Natural killer cell (primary cell): Measurements from ENCODE around the gene ABCC4. TPM values are rescaled to one million over a fixed set of nuclear protein-coding genes. Genes with fewer than 3 reads are reported as not detected.

Experiments used
- ATAC-seq, 3 donors: fragments of 150-1000 bp in 2 of 3; fragments of 200-7000 bp in 1 of 3; cut with Tn5 transposase; 1 replicate in 1 of 3; 2 replicates in 2 of 3; pipeline ENCODE4 v1.10.0; 2021; ENCODE audit warnings: mild to moderate bottlenecking in 2 of 3, moderate library complexity in 2 of 3
- DNase-seq, 2 donors: peaks; one replicate each; pipeline versions ENCODE4 v3.0.0 to v3.0.0-alpha.2; 2013 to 2021; ENCODE audit warnings: mixed read lengths in 1 of 2
- H3K27ac ChIP-seq: one replicate; pipeline ENCODE4 v1.5.1; 2013; ENCODE audit warnings: mild to moderate bottlenecking, low read length
- H3K27me3 ChIP-seq: one replicate; pipeline ENCODE4 v1.6.1; 2013; ENCODE audit warnings: low read length; ENCODE audit not compliant: control insufficient read depth, insufficient read depth
- H3K36me3 ChIP-seq: one replicate; pipeline ENCODE4 v1.6.1; 2013; ENCODE audit warnings: low read length; ENCODE audit not compliant: control insufficient read depth, insufficient read depth
- H3K4me1 ChIP-seq: one replicate; pipeline ENCODE4 v1.6.1; 2013; ENCODE audit warnings: low read length; ENCODE audit not compliant: control insufficient read depth, insufficient read depth
- H3K4me3 ChIP-seq: one replicate; pipeline ENCODE4 v1.5.1; 2013; ENCODE audit warnings: low read length
- H3K9me3 ChIP-seq: one replicate; pipeline ENCODE4 v1.6.1; 2013; ENCODE audit warnings: low read length; ENCODE audit not compliant: control insufficient read depth, insufficient read depth
- H3K27ac Mint-ChIP-seq, 2 donors: one replicate each; pipeline ENCODE4 v1.8.0; 2022; ENCODE audit warnings: mild to moderate bottlenecking in 2 of 2, mixed read lengths in 2 of 2, moderate library complexity in 1 of 2
- H3K27me3 Mint-ChIP-seq, 2 donors: one replicate each; pipeline ENCODE4 v1.8.0; 2022; ENCODE audit warnings: low read depth in 2 of 2, mixed read lengths in 2 of 2
- H3K36me3 Mint-ChIP-seq: one replicate; pipeline ENCODE4 v1.8.0; 2022; ENCODE audit warnings: mixed read lengths
- H3K4me1 Mint-ChIP-seq, 2 donors: one replicate each; pipeline ENCODE4 v1.8.0; 2022; ENCODE audit warnings: mixed read lengths in 2 of 2
- H3K4me3 Mint-ChIP-seq: one replicate; pipeline ENCODE4 v1.8.0; 2022; ENCODE audit warnings: mild to moderate bottlenecking, moderate library complexity, mixed read lengths
- H3K9me3 Mint-ChIP-seq, 2 donors: one replicate each; pipeline ENCODE4 v1.8.0; 2022; ENCODE audit warnings: mixed read lengths in 2 of 2
- WGBS: methylation state at CpG from one replicate; pipeline ENCODE4 v1.1.7; 2013; ENCODE audit warnings: missing lambda C conversion rate; ENCODE audit not compliant: insufficient coverage; 5-methylcytosine and 5-hydroxymethylcytosine counted together
- intact Hi-C: fragments of 100-400 bp; cut with micrococcal nuclease; formaldehyde crosslinking; loops from one replicate; pipeline ENCODE4 v1.14.2; 2022
- total RNA-seq, 4 donors: library from RNA; stranded (reverse); fragments of 120-200 nt in 1 of 4; gene quantifications; one replicate each; pipeline versions ENCODE4 v1.2.3 to v1.2.4, GENCODE V29; 2013 to 2022
- TF ChIP-seq, protein P1 (sequence below): fragments of 200-600 bp; IDR thresholded peaks from one replicate; pipeline ENCODE4 v1.8.0; 2022; ENCODE audit warnings: antibody characterized with exemption

ABCC4 gene
- total RNA-seq, 3 donors from 2014 or later (not counting 1 experiment from before 2014, with no cell fraction given) = 4.8 to 10.3 (median 6.5) TPM

DNA sequence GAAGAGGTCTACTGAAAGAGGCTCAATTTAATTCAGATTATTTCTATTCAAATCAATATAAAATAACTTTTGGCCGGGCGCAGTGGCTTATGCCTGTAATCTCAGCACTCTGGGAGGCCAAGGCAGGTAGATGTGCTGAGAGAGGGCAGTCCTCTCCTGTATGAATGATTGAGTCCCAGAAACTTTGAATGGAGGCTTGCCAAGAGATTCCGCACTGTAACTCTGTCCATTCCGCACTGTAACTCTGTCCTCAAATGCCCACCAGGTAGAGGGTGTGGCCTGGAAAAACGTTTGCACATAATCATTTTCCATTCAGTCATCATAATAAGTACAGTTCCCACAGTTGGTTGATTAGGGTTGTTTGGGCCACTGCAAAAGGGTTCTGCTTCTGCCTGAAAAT, 314.2 kb downstream of the ABCC4 start:
- Histone ChIP-seq H3K4me1 (no peaks in the 10 kb centered on the region), H3K4me3 (no peak overlapping the region), H3K27me3 (no peaks in the 10 kb centered on the region), H3K27ac (no peak overlapping the region), H3K36me3 (no peaks in the 10 kb centered on the region), H3K9me3 (no peaks in the 10 kb centered on the region)
- H3K27ac Mint-ChIP-seq = no peak overlapping the region
- H3K9me3 Mint-ChIP-seq = no peaks in the 10 kb centered on the region
- no peak for DNase-seq
- H3K36me3 Mint-ChIP-seq = no peaks in the 10 kb centered on the region
- intact Hi-C loops = no loop called here
- no peaks in the 10 kb centered on the region for H3K4me1 Mint-ChIP-seq
- H3K4me3 Mint-ChIP-seq = no peak overlapping the region
- 95% methylated on average over 4 of the region's 5 CpGs for WGBS
- no peak for ATAC-seq
- TF ChIP-seq, protein P1, sequence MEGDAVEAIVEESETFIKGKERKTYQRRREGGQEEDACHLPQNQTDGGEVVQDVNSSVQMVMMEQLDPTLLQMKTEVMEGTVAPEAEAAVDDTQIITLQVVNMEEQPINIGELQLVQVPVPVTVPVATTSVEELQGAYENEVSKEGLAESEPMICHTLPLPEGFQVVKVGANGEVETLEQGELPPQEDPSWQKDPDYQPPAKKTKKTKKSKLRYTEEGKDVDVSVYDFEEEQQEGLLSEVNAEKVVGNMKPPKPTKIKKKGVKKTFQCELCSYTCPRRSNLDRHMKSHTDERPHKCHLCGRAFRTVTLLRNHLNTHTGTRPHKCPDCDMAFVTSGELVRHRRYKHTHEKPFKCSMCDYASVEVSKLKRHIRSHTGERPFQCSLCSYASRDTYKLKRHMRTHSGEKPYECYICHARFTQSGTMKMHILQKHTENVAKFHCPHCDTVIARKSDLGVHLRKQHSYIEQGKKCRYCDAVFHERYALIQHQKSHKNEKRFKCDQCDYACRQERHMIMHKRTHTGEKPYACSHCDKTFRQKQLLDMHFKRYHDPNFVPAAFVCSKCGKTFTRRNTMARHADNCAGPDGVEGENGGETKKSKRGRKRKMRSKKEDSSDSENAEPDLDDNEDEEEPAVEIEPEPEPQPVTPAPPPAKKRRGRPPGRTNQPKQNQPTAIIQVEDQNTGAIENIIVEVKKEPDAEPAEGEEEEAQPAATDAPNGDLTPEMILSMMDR = no peak
- peaks cover 0 to 6% of the 10 kb centered on the region in 2 donors for H3K27me3 Mint-ChIP-seq

DNA sequence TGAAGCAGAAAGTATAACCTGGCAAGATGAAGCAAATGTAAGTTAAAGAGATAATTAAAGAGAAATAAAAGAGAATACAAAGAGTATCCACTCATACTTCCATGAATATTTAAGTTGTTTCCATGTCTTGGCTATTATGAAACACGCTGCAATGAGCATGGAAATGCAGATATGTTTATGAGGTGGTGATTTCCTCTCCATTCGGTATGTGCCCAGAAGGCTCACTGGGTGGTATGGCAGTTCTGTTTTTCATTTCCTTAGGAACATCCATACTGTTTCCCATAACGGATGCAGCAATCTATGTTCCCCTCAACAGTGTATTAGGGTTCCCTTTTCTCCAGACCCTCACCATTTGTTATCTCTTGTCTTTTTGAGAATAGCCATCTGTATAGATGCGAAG, 316.3 kb downstream of the ABCC4 start:
- Mint-ChIP-seq H3K27ac (no peak overlapping the region), H3K9me3 (no peaks in the 10 kb centered on the region), H3K4me3 (no peak overlapping the region), H3K4me1 (no peaks in the 10 kb centered on the region), H3K27me3 (peaks cover 0 to 2% of the 10 kb centered on the region in 2 donors), H3K36me3 (no peaks in the 10 kb centered on the region)
- Histone ChIP-seq H3K36me3 (no peaks in the 10 kb centered on the region), H3K27ac (no peak overlapping the region), H3K4me1 (no peaks in the 10 kb centered on the region), H3K9me3 (no peaks in the 10 kb centered on the region), H3K27me3 (no peaks in the 10 kb centered on the region), H3K4me3 (no peak overlapping the region)
- DNase-seq (no peak), ATAC-seq (no peak)
- TF ChIP-seq, protein P1 = no peak
- 69% methylated on average over 3 of the region's 4 CpGs for WGBS
- intact Hi-C loops = no loop called here

DNA sequence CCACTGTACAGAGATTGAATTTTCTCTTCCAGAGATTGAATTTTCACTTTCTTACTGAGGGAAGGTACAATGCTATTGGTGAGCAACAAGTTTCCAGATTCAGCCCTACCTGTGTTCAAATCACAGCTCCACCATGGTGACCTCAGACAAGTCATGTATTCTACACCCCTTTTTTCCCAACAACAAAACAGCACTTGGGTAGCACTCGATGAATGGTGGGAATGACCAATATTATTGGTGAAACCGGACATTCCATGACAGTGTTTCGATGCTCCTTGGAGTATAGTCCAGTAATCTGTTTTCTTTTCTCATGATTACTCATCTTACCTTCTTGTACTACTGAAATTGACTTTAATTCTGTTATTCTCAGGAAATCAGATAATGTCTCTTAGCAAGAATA, 322.7 kb downstream of the ABCC4 start:
- no peak for DNase-seq
- WGBS = 100% methylated on average over 3 of the region's 3 CpGs
- Histone ChIP-seq H3K36me3 (no peaks in the 10 kb centered on the region), H3K4me3 (no peak overlapping the region), H3K4me1 (no peaks in the 10 kb centered on the region), H3K9me3 (no peaks in the 10 kb centered on the region), H3K27ac (no peak overlapping the region), H3K27me3 (no peaks in the 10 kb centered on the region)
- no peak for ATAC-seq
- intact Hi-C loops = no loop called here
- no peaks in the 10 kb centered on the region for H3K9me3 Mint-ChIP-seq
- no peak overlapping the region for H3K27ac Mint-ChIP-seq
- H3K4me1 Mint-ChIP-seq = no peaks in the 10 kb centered on the region
- no peak overlapping the region for H3K4me3 Mint-ChIP-seq
- H3K36me3 Mint-ChIP-seq = no peaks in the 10 kb centered on the region
- no peaks in the 10 kb centered on the region for H3K27me3 Mint-ChIP-seq
- TF ChIP-seq, protein P1 = no peak
